GF-D8 (cell line): ENCODE data around the gene MYZAP.

Experiments
- DNase-seq: peaks from one replicate; lab custom pipeline; 2025; lab: John Stamatoyannopoulos, UW

The MYZAP gene

GRCh38 chr15:57697588-57697987 lies 105.9 kb downstream of the MYZAP start:
- no peak for DNase-seq

DNA sequence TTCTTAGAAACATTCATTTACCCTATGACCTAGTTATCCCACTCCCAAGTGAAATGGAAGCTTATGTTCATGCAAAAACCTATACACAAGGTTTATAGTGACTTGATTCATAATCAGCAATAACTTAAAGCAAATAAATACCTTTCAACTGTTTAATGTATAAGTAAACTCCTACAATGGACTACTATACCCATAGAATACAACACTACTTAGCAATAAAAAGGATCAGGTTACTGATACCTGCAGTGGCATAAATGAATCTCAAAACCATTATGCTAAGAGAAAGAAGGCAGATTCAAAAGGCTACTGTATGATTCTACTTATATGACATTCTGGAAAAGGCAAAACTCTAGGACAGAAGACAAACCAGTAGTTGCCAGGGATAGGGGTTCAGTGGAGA lies 106.5 kb downstream of the MYZAP start:
- DNase-seq: no peak

- no peak for DNase-seq
Measured at GRCh38 chr15:57698991-57699390, 107.3 kb downstream of the MYZAP start.

- DNase-seq: no peak
Measured at GRCh38 chr15:57703387-57703786, 111.7 kb downstream of the MYZAP start.

DNA sequence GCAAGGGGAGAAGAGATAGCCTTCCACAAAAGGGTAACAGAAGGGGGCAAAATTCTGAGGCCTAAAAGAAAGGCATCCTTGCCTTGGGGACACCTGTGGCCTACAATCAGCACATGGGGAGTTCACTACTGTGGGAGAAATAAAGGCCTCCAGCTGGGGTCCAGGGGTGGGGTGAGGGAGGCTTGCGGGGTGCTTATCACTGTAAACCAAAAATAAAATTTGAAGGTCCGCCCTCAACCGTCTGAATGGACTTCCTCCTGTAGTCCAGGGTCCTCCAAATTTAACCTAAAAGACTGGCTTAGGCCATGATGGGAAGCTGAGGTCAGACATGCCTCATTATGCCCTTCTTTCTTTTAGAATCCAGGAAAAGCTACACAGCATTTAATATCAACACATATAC lies 112.7 kb downstream of the MYZAP start:
- DNase-seq: no peak

- no peak for DNase-seq
Measured at GRCh38 chr15:57705746-57706404, 114.2 kb downstream of the MYZAP start.

GRCh38 chr15:57706405-57707209 lies 114.9 kb downstream of the MYZAP start, which contains the start of gene POLR2M:
POLR2M (plus strand) TSS chr15:57706714; CDS start chr15:57706843, 129 bp downstream.
- DNase-seq: peak; percentile 84

- DNase-seq: no peak
Measured at GRCh38 chr15:57708047-57708446, 116.3 kb downstream of the MYZAP start.

- no peak for DNase-seq
Measured at GRCh38 chr15:57718309-57718708, 126.6 kb downstream of the MYZAP start.

DNA sequence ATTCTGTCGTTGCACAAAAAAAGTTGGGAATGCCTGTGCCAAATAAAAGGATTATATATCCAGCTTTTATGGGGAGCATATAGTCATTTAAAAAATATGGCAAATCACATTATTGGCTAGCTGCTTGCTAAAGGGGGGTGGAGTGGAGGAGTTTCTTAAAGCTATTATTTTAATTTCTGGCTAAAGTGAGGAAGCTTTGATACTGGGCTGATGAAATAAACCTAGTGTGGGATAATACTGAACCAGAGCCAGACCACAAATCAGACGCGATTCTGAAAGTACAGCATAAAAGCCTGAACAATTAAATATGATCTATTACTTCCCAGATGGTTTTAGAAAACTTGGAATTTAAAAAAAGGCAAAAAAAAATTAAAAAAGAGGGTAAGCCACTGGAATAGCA lies 129.2 kb downstream of the MYZAP start:
- no peak for DNase-seq

GRCh38 chr15:57726411-57726810 lies 134.7 kb downstream of the MYZAP start:
- DNase-seq: no peak

GRCh38 chr15:57727031-57727430 lies 135.3 kb downstream of the MYZAP start:
- no peak for DNase-seq

GRCh38 chr15:57728436-57728835 lies 136.7 kb downstream of the MYZAP start:
- DNase-seq: no peak

GRCh38 chr15:57730876-57731275 lies 139.2 kb downstream of the MYZAP start:
- DNase-seq: no peak

- no peak for DNase-seq
Measured at GRCh38 chr15:57731530-57732103, 139.9 kb downstream of the MYZAP start.

GRCh38 chr15:57732526-57733331 lies 141.0 kb downstream of the MYZAP start:
- DNase-seq: no peak

DNA sequence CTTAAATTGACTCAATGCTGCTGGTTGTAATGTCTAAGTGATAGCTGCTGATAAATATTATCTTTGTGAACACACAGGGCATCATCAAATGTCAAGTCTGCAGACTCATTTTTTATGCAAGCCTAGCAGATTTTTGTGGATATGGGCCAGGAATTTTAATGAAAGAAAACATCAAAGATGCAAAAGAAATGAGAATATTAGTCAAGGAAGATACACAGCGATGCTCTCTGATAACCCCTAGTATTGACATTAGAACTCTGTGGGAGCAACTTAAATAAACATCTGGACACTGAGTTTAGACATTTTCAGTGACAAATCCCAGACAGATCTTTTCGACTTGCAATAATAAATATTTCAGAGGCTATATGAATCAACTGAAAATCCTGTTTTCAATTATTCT lies 143.2 kb downstream of the MYZAP start:
- DNase-seq: no peak
